ENCODE data around the gene LBX2. TPM values are rescaled to one million over a fixed set of nuclear protein-coding genes. Genes with fewer than 3 reads are reported as not detected.

The LBX2 gene
- total RNA-seq, 5 donors from 2014 or later (not counting 1 experiment from before 2014, with no cell fraction given) = 0.32 to 0.73 (median 0.66) TPM; not detected in 1

DNA sequence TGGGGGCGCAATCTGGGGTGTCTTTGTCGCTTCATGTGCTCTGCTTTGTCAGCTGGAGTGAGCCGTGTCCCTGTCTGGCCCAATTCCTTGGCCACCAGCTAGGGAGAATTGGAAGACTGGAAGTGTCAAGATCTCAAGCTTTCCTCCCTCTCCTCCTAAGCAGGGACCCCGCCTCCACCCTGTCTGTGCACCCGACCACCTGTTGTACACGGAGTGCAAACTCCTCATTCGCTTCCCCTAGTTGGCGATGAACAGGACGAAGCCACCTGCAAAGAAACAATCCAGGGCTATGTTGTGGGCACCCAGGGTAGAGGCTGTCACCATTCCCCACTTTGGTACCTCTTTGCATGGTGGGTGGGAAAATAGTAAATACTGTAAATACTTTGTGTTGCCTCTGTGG lies 28.3 kb upstream of the LBX2 start:
- no peak overlapping the region for H3K27ac ChIP-seq (ENCODE audit: low read length)
- POLR2A ChIA-PET = no interaction called here
- H3K36me3 Mint-ChIP-seq = peaks cover 39% of the 10 kb centered on the region
- H3K27ac Mint-ChIP-seq = peak overlapping the region in 1 of 2 donors; percentile 48
- no peak overlapping the region for H3K4me3 ChIP-seq (ENCODE audit: control insufficient read depth in 1 of 2, extremely low read depth in 1 of 2, low read length in 1 of 2)
- peaks cover 3 to 27% of the 10 kb centered on the region in 2 donors for H3K36me3 ChIP-seq (ENCODE audit: control insufficient read depth in 2 of 2, extremely low read depth in 1 of 2, insufficient read depth in 1 of 2, low read length in 1 of 2)
- DNase-seq (no peak), ATAC-seq (replicated peaks in 1 of 4) (no peak)
- H3K4me3 Mint-ChIP-seq = peak overlapping the region; percentile 90 to 95 (median 95)
- no peaks in the 10 kb centered on the region for H3K9me3 ChIP-seq
- H3K27me3 Mint-ChIP-seq = no peaks in the 10 kb centered on the region
- no CpG with 5 or more reads among the region's 9 CpGs for WGBS (ENCODE audit: insufficient coverage)
- H3K4me1 ChIP-seq (ENCODE audit: control insufficient read depth in 1 of 2, extremely low read depth in 1 of 2, insufficient read depth in 2 of 2, low read length in 2 of 2) = peaks cover 15 to 37% of the 10 kb centered on the region in 2 experiments
- CTCF ChIA-PET = no interaction called here
- no peaks in the 10 kb centered on the region for H3K27me3 ChIP-seq (replicated peaks in 1 of 2; ENCODE audit: control insufficient read depth in 2 of 2, extremely low read depth in 1 of 2, insufficient read depth in 2 of 2, low read length in 1 of 2)
- no peaks in the 10 kb centered on the region for H3K9me3 Mint-ChIP-seq
- H3K4me1 Mint-ChIP-seq = peaks cover 37 to 47% (median 46%) of the 10 kb centered on the region in 3 donors

DNA sequence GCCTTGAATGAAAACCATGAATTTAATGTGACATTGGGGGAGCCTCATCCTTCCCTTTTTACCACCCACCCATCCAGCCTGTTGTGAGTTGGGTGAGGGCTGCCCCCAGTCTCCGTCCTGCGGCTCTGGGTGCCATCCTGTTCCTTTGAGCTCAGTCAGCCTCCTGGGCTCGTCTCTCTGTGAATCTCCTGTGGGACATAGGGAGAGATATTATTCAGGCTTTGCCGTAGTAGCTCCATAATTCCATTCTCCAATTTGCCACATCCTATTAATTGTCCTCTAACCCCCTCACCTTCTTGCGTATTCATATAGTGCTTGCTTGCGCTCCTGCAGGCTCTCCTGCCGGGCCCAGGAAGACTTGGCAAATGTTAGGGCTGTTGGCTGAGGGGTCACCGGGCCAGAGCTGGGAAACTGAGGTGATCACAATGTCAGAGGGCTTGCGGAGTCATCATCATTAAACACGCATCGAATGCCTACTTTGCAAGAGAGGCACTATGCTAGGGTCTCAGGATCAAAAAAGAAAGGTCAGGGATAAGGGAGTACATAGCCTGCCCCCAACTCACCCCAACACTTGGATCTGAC lies 27.3 kb upstream of the LBX2 start:
- Mint-ChIP-seq H3K9me3 (no peaks in the 10 kb centered on the region), H3K27me3 (peaks cover 0 to 4% of the 10 kb centered on the region in 2 donors), H3K4me3 (no peak overlapping the region), H3K27ac (no peak overlapping the region), H3K4me1 (peaks cover 28 to 39% (median 38%) of the 10 kb centered on the region in 3 donors), H3K36me3 (peaks cover 30% of the 10 kb centered on the region)
- WGBS (ENCODE audit: insufficient coverage) = 100% methylated on average over 2 of the region's 11 CpGs
- Histone ChIP-seq H3K4me3 (ENCODE audit: control insufficient read depth in 1 of 2, extremely low read depth in 1 of 2, low read length in 1 of 2) (no peak overlapping the region), H3K4me1 (ENCODE audit: control insufficient read depth in 1 of 2, extremely low read depth in 1 of 2, insufficient read depth in 2 of 2, low read length in 2 of 2) (peaks cover 14 to 36% of the 10 kb centered on the region in 2 experiments), H3K27me3 (replicated peaks in 1 of 2; ENCODE audit: control insufficient read depth in 2 of 2, extremely low read depth in 1 of 2, insufficient read depth in 2 of 2, low read length in 1 of 2) (peaks cover 0 to under 1% of the 10 kb centered on the region in 2 experiments), H3K27ac (ENCODE audit: low read length) (no peak overlapping the region), H3K9me3 (no peaks in the 10 kb centered on the region), H3K36me3 (ENCODE audit: control insufficient read depth in 2 of 2, extremely low read depth in 1 of 2, insufficient read depth in 1 of 2, low read length in 1 of 2) (peaks cover 3 to 25% of the 10 kb centered on the region in 2 donors)
- POLR2A ChIA-PET = interaction anchor here in 1 of 2 donors (0.6 kb wide), 1 partner anchor 77 kb away, joined by 9 read pairs; no protein-coding TSS in a partner anchor
- ATAC-seq (replicated peaks in 1 of 4) (no peak), DNase-seq (no peak)
- CTCF ChIA-PET = interaction anchor here in 1 of 2 donors (1.5 kb wide), 1 partner anchor 44 kb away, joined by 3 read pairs; the partner anchor contains the start of genes CCDC142 and TTC31

DNA sequence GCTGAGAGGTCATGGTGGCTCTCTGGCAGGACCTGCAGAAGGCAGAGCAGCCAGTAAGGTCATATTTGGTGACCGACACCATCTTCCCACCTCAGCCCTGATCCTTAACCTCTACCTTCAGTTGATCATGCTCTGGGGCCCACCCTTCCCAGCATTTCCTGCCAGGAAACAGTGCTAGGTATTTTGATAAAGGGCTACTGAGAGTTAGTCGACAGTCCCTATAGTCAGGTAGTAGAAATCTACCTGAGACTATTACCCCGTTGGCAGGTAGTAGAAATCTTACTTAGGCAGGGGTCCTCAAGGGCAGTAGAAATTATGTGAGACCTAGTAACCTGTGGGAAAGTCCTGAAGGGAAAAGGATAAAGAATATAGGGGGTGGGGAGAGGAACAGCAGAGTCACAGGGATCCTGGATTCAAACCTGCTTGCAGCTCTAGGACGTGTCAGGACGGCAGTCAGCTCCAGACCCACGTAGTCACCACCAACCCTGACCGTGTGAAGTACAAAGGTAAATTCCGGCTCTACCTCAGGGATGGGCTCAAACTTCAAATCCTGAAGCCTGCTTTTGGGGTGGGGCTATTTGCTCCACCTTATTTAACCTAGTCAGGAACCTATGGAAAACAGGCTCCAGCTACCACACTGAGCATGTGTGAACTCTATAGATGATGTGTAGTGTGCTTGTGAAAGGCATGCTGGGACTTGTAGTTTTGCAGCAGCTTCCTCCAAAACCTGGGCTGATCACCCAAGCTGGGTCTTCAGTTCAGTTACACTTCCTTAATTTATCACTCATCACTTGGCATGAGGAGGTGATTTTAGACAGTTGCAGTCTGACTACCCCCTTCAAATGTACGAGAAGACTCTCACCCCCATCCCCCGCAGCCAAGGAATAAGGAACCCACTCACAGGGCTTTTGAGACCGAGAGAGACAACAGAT lies 26.6 kb upstream of the LBX2 start, which contains the start of gene DQX1:
TSS of gene DQX1 (minus strand) at position 515 of the 932 bp plus-strand sequence. CDS start at position 13, 502 bp downstream.
- Mint-ChIP-seq H3K27ac (no peak within 1 kb of the TSS), H3K36me3 (peaks cover 29% of the 10 kb centered on the region), H3K4me3 (no peak within 1 kb of the TSS), H3K4me1 (peaks cover 20 to 31% (median 31%) of the 10 kb centered on the region in 3 donors), H3K27me3 (peaks cover 0 to 6% of the 10 kb centered on the region in 2 donors), H3K9me3 (no peaks in the 10 kb centered on the region)
- H3K4me3 ChIP-seq (ENCODE audit: control insufficient read depth in 1 of 2, extremely low read depth in 1 of 2, low read length in 1 of 2) = no peak within 1 kb of the TSS
- peaks cover 0 to 6% of the 10 kb centered on the region in 2 experiments for H3K27me3 ChIP-seq (replicated peaks in 1 of 2; ENCODE audit: control insufficient read depth in 2 of 2, extremely low read depth in 1 of 2, insufficient read depth in 2 of 2, low read length in 1 of 2)
- DNase-seq = peak in 7 of 35 experiments; percentile 20 to 56 (median 34)
- POLR2A ChIA-PET = interaction anchor here in 1 of 2 donors (0.6 kb wide), 1 partner anchor 76 kb away, joined by 9 read pairs; no protein-coding TSS in a partner anchor
- no peaks in the 10 kb centered on the region for H3K9me3 ChIP-seq
- no peak for ATAC-seq (replicated peaks in 1 of 4)
- CTCF ChIA-PET = interaction anchor here in 1 of 2 donors (1.5 kb wide), 1 partner anchor 43 kb away, joined by 3 read pairs; the partner anchor contains the start of genes CCDC142 and TTC31
- 78% methylated on average over 1 of the region's 11 CpGs for WGBS (ENCODE audit: insufficient coverage)
- H3K4me1 ChIP-seq (ENCODE audit: control insufficient read depth in 1 of 2, extremely low read depth in 1 of 2, insufficient read depth in 2 of 2, low read length in 2 of 2) = peaks cover 8 to 28% of the 10 kb centered on the region in 2 experiments
- no peak within 1 kb of the TSS for H3K27ac ChIP-seq (ENCODE audit: low read length)
- peaks cover 3 to 25% of the 10 kb centered on the region in 2 donors for H3K36me3 ChIP-seq (ENCODE audit: control insufficient read depth in 2 of 2, extremely low read depth in 1 of 2, insufficient read depth in 1 of 2, low read length in 1 of 2)

DNA sequence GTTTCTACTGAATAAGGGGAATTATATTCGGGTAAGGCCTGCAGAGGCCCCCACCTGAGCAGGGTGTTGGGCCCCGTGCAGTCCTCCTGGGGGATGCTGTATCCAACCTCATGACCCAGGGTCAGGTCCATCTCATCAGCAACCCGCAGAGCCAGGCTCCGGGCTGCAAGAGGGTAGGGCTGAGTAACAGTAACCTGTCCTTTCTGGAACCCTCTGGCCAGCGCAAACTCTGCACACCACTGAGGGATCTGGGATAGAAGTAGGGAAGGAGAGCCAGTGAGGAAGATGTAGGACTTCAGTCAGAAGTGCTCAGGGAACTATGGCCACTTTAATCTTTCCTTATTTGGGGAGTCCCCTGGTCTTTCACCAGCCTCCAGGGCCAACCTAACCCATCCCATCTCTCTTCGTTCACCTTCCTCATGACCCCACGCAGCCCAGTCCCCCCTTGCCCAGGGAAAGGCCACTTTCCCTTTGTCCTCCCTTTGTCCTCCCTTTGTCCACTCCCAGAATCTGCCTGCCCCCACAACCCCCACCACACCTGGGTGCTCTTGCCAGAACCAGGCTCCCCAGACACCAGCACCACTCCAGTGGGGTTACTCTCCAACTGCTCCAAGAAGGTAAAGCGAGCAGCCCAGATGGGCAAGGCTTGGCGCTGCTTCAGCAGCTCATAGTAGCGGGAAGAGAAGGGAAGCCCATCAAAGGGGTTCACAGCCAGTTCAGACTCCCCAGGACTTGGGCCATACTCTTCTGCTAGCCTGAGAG lies 25.7 kb upstream of the LBX2 start:
- no peaks in the 10 kb centered on the region for H3K9me3 ChIP-seq
- Mint-ChIP-seq H3K27me3 (peaks cover 7 to 11% of the 10 kb centered on the region in 2 donors), H3K4me1 (peaks cover 15 to 25% (median 25%) of the 10 kb centered on the region in 3 donors), H3K36me3 (peaks cover 26% of the 10 kb centered on the region), H3K4me3 (no peak overlapping the region), H3K27ac (no peak overlapping the region), H3K9me3 (no peaks in the 10 kb centered on the region)
- H3K27me3 ChIP-seq (replicated peaks in 1 of 2; ENCODE audit: control insufficient read depth in 2 of 2, extremely low read depth in 1 of 2, insufficient read depth in 2 of 2, low read length in 1 of 2) = peaks cover 0 to 6% of the 10 kb centered on the region in 2 experiments
- peaks cover 5 to 21% of the 10 kb centered on the region in 2 experiments for H3K4me1 ChIP-seq (ENCODE audit: control insufficient read depth in 1 of 2, extremely low read depth in 1 of 2, insufficient read depth in 2 of 2, low read length in 2 of 2)
- peaks cover 3 to 25% of the 10 kb centered on the region in 2 donors for H3K36me3 ChIP-seq (ENCODE audit: control insufficient read depth in 2 of 2, extremely low read depth in 1 of 2, insufficient read depth in 1 of 2, low read length in 1 of 2)
- H3K27ac ChIP-seq (ENCODE audit: low read length) = no peak overlapping the region
- ChIA-PET CTCF (no interaction called here), POLR2A (no interaction called here)
- ATAC-seq (replicated peaks in 1 of 4) (no peak), DNase-seq (no peak)
- 93% methylated on average over 5 of the region's 10 CpGs for WGBS (ENCODE audit: insufficient coverage)
- no peak overlapping the region for H3K4me3 ChIP-seq (ENCODE audit: control insufficient read depth in 1 of 2, extremely low read depth in 1 of 2, low read length in 1 of 2)

DNA sequence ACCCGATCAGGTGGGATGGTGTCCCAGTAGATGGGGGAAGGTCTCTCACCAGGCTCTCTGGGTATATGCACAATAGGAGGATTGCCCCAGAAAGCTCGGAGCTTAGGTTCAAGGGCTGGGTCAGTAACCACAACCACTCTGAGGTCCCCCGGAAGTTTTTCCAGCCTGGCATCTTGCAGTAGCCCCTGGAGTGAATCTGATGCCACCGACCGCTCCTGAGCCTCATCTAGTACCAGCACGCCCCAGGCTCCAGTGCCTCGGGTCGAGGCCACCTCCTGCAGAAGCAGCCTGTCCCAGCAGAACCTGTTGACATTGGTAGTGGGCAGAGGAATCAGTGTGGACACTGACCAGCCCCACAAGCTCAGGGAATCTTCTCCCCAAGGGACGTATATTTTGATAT lies 24.6 kb upstream of the LBX2 start:
- peaks cover 19 to 20% of the 10 kb centered on the region in 2 donors for H3K27me3 Mint-ChIP-seq
- no peak overlapping the region for H3K27ac Mint-ChIP-seq
- Histone ChIP-seq H3K36me3 (ENCODE audit: control insufficient read depth in 2 of 2, extremely low read depth in 1 of 2, insufficient read depth in 1 of 2, low read length in 1 of 2) (peaks cover 3 to 25% of the 10 kb centered on the region in 2 donors), H3K27me3 (replicated peaks in 1 of 2; ENCODE audit: control insufficient read depth in 2 of 2, extremely low read depth in 1 of 2, insufficient read depth in 2 of 2, low read length in 1 of 2) (peaks cover 2 to 13% of the 10 kb centered on the region in 2 experiments), H3K4me3 (ENCODE audit: control insufficient read depth in 1 of 2, extremely low read depth in 1 of 2, low read length in 1 of 2) (no peak overlapping the region), H3K9me3 (no peaks in the 10 kb centered on the region), H3K4me1 (ENCODE audit: control insufficient read depth in 1 of 2, extremely low read depth in 1 of 2, insufficient read depth in 2 of 2, low read length in 2 of 2) (peaks cover 5 to 18% of the 10 kb centered on the region in 2 experiments), H3K27ac (ENCODE audit: low read length) (no peak overlapping the region)
- CTCF ChIA-PET = interaction anchor here in 1 of 2 donors (0.5 kb wide), 1 partner anchor 625 kb away, joined by 4 read pairs; no protein-coding TSS in a partner anchor
- no peak for ATAC-seq (replicated peaks in 1 of 4)
- peaks cover 14 to 23% (median 22%) of the 10 kb centered on the region in 3 donors for H3K4me1 Mint-ChIP-seq
- no peak for DNase-seq
- peaks cover 25% of the 10 kb centered on the region for H3K36me3 Mint-ChIP-seq
- no peaks in the 10 kb centered on the region for H3K9me3 Mint-ChIP-seq
- H3K4me3 Mint-ChIP-seq = no peak overlapping the region
- 100% methylated on average over 1 of the region's 9 CpGs for WGBS (ENCODE audit: insufficient coverage)
- POLR2A ChIA-PET = no interaction called here

Measured in T-cell (primary cell).